ENCODE measurements around the gene RET.

Gene RET

DNA sequence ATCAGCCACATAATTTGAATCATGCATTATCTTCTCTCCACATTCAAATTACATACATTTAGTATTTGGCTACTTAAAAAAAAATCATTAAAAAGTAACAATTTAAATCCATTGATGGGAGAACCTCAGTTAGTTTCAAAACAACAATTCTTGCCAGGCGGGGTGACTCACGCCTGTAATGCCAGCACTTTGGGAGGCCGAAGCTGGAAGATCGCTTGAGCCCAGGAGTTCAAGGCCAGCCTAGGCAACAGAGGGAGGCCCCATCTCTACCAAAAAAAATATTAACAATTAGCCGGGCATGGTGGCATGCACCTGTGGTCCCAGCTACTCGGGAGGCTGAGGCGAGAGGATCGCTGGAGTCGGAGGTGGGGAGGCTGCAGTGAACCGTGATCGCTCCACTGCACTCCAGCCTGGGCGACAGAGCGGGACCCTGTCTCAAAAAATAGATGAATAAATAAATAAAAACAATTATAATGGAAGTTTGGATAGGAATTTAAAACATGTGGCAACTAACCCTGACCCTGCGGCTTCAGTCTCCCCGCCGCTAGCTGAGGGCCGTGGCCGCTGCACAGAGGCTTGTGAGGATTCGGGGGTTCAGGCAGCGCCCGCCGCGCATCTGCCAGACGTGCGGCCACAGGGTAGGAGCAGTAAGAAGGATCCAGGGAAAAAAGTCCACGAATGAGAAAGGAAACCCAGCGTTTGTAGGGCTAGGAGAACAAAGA, 60.3 kb downstream of the RET start:
- peak overlapping the region; percentile 91 for H3K9ac ChIP-seq (ENCODE audit: low read length)
- peak overlapping the region; percentile 75 for H3K4me2 ChIP-seq (ENCODE audit: low read length)
- peak overlapping the region; percentile 99 for H3K4me3 ChIP-seq (ENCODE audit: low read length)
- peaks cover 28% of the 10 kb centered on the region for H3K4me1 ChIP-seq (ENCODE audit: low read length)
- no peak for TF ChIP-seq EZH2phosphoT487 (IDR thresholded peaks at IDR 0.05; ENCODE audit: low read depth)
- TF ChIP-seq, protein P1, sequence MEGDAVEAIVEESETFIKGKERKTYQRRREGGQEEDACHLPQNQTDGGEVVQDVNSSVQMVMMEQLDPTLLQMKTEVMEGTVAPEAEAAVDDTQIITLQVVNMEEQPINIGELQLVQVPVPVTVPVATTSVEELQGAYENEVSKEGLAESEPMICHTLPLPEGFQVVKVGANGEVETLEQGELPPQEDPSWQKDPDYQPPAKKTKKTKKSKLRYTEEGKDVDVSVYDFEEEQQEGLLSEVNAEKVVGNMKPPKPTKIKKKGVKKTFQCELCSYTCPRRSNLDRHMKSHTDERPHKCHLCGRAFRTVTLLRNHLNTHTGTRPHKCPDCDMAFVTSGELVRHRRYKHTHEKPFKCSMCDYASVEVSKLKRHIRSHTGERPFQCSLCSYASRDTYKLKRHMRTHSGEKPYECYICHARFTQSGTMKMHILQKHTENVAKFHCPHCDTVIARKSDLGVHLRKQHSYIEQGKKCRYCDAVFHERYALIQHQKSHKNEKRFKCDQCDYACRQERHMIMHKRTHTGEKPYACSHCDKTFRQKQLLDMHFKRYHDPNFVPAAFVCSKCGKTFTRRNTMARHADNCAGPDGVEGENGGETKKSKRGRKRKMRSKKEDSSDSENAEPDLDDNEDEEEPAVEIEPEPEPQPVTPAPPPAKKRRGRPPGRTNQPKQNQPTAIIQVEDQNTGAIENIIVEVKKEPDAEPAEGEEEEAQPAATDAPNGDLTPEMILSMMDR (IDR thresholded peaks at IDR 0.05; ENCODE audit: low read depth, low read length) = no peak
- peaks cover 6% of the 10 kb centered on the region; the same call in 1 of the 2 replicates for H4K20me1 ChIP-seq (ENCODE audit: insufficient read depth, low read length)
- H3K79me2 ChIP-seq (ENCODE audit: low read length) = peaks cover 40% of the 10 kb centered on the region
- H3K27me3 ChIP-seq (ENCODE audit: low read depth, low read length) = no peaks in the 10 kb centered on the region
- no peak overlapping the region; the same call in 1 of the 2 replicates for H3K27ac ChIP-seq (ENCODE audit: low read length)
- no peaks in the 10 kb centered on the region for H3K36me3 ChIP-seq (replicated peaks; ENCODE audit: low read depth, low read length)
- H2AFZ ChIP-seq (ENCODE audit: low read depth, low read length) = no peak overlapping the region
- no peaks in the 10 kb centered on the region for H3K9me3 ChIP-seq (ENCODE audit: insufficient read depth, low read length)

DNA sequence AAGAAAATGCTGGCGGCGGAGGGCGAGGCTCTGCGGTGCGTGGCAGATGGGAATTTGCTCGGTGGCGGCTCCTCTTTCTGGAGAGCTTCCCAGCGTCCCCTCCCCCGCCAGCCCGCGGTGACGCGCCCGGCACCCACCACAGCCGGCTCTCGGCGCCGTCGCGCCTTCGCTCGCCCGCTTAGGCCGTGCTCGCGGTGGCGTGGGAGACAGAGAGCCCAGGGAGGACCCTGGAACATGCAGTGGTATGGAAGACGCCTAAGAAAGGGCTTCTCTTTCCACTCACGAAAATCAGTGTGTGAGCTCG, 60.8 kb downstream of the RET start:
- peak overlapping the region; percentile 74; the same call in 1 of the 2 replicates for H2AFZ ChIP-seq (ENCODE audit: low read depth, low read length)
- H3K27me3 ChIP-seq (ENCODE audit: low read depth, low read length) = no peaks in the 10 kb centered on the region
- H3K4me1 ChIP-seq (ENCODE audit: low read length) = peaks cover 28% of the 10 kb centered on the region
- H3K4me3 ChIP-seq (ENCODE audit: low read length) = peak overlapping the region; percentile 99
- no peaks in the 10 kb centered on the region for H3K9me3 ChIP-seq (ENCODE audit: insufficient read depth, low read length)
- H3K4me2 ChIP-seq (ENCODE audit: low read length) = peak overlapping the region; percentile 75
- TF ChIP-seq, protein P1 (IDR thresholded peaks at IDR 0.05; ENCODE audit: low read depth, low read length) = no peak
- no peak for TF ChIP-seq EZH2phosphoT487 (IDR thresholded peaks at IDR 0.05; ENCODE audit: low read depth)
- H3K9ac ChIP-seq (ENCODE audit: low read length) = peak overlapping the region; percentile 91
- peaks cover 45% of the 10 kb centered on the region for H3K79me2 ChIP-seq (ENCODE audit: low read length)
- no peaks in the 10 kb centered on the region for H3K36me3 ChIP-seq (replicated peaks; ENCODE audit: low read depth, low read length)
- peaks cover 6% of the 10 kb centered on the region for H4K20me1 ChIP-seq (ENCODE audit: insufficient read depth, low read length)
- peak overlapping the region; percentile 62 for H3K27ac ChIP-seq (ENCODE audit: low read length)

DNA sequence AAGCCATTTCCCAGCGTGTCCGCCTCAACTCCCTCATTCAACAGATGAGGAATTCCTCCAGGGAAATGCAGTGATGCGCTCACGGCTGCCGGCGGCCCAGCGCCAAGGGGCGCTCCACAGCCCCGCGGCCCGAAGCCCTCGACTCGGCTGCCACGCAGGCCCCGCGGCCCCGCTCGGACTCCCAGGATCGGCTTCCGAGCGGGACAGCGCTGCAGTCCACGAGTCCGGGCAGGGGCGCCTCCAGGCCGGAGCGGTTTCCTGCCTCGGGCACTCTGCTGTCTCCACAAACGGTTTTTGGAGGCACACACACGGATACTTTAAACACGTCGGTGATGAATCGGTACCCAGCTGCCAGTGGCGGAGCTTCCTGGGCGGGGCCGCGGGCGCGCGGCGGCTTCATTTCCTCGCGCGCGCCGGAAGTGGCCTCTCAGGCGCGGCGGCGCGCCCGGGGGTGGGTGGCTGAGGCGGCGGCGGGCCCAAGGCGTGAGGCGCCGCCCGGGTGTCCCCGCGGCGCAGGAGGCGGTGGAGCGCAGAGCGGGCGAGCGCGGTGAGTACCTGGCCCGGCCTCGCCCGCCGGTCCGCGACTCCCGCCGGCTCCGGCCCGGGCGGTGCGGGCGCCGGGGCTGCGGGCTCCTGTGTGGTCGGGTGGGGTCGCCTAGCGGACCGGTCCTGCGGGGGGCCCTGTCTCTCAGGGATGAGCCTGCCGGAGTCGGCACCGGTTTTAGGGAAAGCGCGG, 61.3 kb downstream of the RET start, which contains the start of gene CSGALNACT2:
TSS of gene CSGALNACT2 (plus strand) at position 425 of the 736 bp plus-strand sequence. CDS start 16,705 bp downstream, outside the sequence.
- Histone ChIP-seq H2AFZ (ENCODE audit: low read depth, low read length) (peak within 1 kb of the TSS; percentile 74; the same call in 1 of the 2 replicates), H3K4me2 (ENCODE audit: low read length) (peak within 1 kb of the TSS; percentile 85), H3K27me3 (ENCODE audit: low read depth, low read length) (no peaks in the 10 kb centered on the region), H4K20me1 (ENCODE audit: insufficient read depth, low read length) (peaks cover 6% of the 10 kb centered on the region), H3K9ac (ENCODE audit: low read length) (peak within 1 kb of the TSS; percentile 91), H3K9me3 (ENCODE audit: insufficient read depth, low read length) (no peaks in the 10 kb centered on the region), H3K4me3 (ENCODE audit: low read length) (peak within 1 kb of the TSS; percentile 99), H3K27ac (ENCODE audit: low read length) (peak within 1 kb of the TSS; percentile 62), H3K4me1 (ENCODE audit: low read length) (peaks cover 28% of the 10 kb centered on the region), H3K79me2 (ENCODE audit: low read length) (peaks cover 49% of the 10 kb centered on the region), H3K36me3 (replicated peaks; ENCODE audit: low read depth, low read length) (no peaks in the 10 kb centered on the region)
- no peak for TF ChIP-seq EZH2phosphoT487 (IDR thresholded peaks at IDR 0.05; ENCODE audit: low read depth)
- TF ChIP-seq, protein P1 (IDR thresholded peaks at IDR 0.05; ENCODE audit: low read depth, low read length) = no peak

DNA sequence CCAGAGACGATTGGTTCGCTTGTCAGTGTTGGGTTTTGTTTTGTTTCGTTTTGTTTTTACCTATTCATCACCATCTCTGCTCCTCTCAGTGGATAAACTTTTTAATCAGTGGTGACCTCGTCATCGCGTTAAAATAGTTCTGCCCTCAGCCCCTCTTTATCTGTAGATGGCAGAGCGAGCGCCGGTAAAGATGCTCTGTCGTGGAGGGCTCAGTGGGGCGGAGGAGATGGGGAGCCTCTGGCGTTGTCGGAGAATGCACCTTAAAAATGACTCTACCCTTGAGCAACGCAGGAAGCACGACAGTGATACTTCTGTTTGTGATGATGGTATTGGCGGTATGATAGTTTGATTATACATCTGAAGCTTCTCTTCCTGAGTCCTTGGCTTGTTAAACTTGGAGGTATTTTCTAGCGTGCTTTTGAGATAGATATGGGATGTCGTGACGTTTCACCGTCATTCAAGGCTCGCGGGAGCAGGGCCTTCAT, 61.9 kb downstream of the RET start:
- H3K4me2 ChIP-seq (ENCODE audit: low read length) = peak overlapping the region; percentile 85
- H3K79me2 ChIP-seq (ENCODE audit: low read length) = peaks cover 53% of the 10 kb centered on the region
- TF ChIP-seq, protein P1 (IDR thresholded peaks at IDR 0.05; ENCODE audit: low read depth, low read length) = no peak
- no peak for TF ChIP-seq EZH2phosphoT487 (IDR thresholded peaks at IDR 0.05; ENCODE audit: low read depth)
- no peaks in the 10 kb centered on the region for H3K27me3 ChIP-seq (ENCODE audit: low read depth, low read length)
- H3K9me3 ChIP-seq (ENCODE audit: insufficient read depth, low read length) = no peaks in the 10 kb centered on the region
- peak overlapping the region; percentile 26; the same call in 1 of the 2 replicates for H2AFZ ChIP-seq (ENCODE audit: low read depth, low read length)
- peak overlapping the region; percentile 34 for H3K27ac ChIP-seq (ENCODE audit: low read length)
- H3K4me1 ChIP-seq (ENCODE audit: low read length) = peaks cover 28% of the 10 kb centered on the region
- no peaks in the 10 kb centered on the region for H3K36me3 ChIP-seq (replicated peaks; ENCODE audit: low read depth, low read length)
- H3K9ac ChIP-seq (ENCODE audit: low read length) = peak overlapping the region; percentile 91
- H4K20me1 ChIP-seq (ENCODE audit: insufficient read depth, low read length) = peaks cover 9% of the 10 kb centered on the region
- H3K4me3 ChIP-seq (ENCODE audit: low read length) = peak overlapping the region; percentile 99

Data from OCI-LY3 (cell line).